DMS79 (cell line): ENCODE results near the gene FPR2.
"Not testable (repeated sequence)": the region's sequence is repeated elsewhere in the genome, so short reads cannot be mapped to it uniquely, and the experiment has no call there.

ENCODE experiments used
- DNase-seq: peaks from one replicate; lab custom pipeline; 2025; lab: John Stamatoyannopoulos, UW

FPR2 gene

DNA sequence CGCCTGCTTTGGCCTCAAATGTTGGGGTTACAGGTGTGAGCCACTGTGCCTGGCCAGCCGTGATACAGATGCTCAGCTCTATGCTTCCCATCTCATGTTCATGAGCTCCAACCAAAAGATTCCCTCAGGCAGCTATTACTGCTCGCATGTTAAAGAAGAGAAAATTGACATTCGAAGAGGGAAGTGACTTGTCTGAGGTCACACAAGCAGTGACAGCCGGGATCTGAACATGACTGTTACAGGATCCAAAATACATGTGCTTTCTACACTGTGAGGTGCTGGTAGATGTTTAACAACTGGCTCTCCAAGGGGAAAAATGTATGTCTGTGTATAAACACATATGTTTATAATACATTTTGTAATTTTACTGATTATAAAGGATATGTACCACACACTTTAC is 20.6 kb upstream of the FPR2 start:
- no peak for DNase-seq

DNA sequence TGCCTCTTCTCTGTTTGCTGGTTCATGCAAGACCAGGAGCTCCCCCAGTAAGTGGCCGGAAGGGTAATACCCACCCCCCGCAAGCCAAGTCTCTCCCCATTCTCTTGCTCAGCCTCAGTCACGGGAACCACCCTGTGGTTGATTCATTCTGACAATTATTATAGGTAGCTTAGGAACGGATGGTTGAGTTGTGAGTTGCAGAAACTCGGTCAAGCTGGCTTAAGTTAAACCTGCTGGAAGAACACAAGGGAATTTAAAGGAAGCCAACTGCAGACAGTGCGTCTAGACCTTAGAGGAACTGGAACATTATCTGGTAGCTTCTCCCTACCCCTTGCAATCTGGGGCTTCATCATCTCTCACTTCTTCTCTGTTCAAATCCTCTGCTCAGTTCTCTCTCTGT is 18.2 kb upstream of the FPR2 start:
- DNase-seq = no peak

DNA sequence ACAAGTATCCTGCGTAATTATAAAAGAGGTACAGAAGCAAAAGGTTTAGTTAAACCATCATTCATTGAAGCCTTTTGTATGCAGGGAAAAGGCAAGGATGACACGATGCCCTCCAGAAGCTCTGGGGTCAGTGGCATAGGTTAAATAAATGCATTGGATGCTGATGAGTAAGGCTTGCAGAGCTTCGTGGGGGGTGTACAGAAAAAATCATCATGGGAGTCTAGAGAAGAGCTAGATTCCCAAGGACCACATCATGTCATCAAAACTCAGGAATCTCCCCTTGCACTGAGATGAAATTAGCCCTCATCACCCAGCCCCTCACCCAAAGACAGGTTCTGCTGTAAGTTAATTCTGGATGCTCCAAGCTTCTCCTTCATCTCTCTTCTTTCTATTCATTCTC is 17.6 kb upstream of the FPR2 start:
- DNase-seq = no peak

DNA sequence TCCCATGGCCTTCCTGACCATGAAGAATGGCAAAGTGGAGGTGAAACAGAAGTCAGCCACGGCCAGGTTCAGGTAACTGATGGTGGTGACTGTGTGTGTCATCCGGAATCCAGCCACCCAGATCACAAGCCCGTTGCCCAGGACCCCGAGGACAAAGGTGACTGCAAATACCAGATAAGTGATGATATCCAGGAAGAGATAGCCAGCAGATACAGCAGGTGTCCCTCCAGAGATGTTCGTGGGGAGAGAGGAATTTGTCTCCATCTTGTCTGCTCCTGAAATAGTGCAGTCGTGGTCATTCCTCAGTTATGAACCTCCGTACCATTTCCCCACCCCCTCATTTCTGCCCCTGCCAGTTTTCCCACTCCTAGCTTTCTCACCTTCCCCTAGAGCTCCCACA is 14.2 kb upstream of the FPR2 start:
- DNase-seq = no peak

DNA sequence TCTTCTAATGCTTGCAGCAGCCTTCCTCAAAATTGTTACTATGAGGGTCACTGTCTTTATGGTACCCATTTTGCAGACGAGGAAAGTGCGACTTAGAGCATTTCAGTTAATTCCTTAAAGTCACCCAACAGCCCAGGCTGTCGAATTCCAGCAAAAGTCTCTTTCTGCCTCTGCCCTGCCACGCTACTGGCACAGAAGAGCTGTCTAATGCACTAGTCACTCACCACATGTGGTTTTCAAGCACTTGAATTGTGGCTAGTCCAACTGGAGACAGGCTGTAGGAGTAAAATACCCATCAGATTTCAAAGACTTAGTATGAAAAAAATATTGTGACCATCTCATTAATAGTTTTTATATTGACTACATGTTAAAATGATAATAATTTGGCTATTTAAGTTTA is 11.0 kb upstream of the FPR2 start:
- DNase-seq = peak; percentile 2

DNA sequence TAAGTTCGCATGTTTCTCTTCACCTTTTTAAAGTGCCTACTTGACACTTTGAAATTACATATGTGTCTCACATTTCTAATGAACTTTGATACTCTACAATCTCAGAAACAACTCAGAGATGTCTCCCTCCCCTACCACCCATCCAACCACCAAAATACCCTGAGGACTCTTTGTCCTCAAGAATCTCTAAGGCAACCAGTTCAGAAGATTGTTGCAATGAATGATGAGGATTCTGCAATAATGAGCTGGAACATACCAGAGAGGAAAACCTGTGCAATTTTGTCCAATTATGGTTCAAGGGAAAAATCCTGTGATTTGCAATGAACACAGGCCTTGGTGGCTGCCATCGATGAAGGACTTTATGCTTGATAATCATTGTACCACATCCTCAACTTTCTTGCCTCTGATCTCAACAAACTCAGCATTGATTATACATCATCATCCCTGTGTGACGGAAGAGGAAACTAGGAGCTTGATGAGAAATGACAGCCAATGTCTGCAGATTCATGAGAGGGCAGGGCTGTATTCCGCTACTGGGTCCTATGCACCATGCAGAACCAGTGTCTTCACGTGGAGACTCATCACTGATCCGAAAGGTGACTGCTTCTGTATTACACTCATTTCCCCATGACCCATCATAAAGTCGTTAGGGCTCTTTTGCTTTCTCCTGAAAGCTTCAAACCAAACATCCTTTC is 10.4 kb upstream of the FPR2 start:
- no peak for DNase-seq

DNA sequence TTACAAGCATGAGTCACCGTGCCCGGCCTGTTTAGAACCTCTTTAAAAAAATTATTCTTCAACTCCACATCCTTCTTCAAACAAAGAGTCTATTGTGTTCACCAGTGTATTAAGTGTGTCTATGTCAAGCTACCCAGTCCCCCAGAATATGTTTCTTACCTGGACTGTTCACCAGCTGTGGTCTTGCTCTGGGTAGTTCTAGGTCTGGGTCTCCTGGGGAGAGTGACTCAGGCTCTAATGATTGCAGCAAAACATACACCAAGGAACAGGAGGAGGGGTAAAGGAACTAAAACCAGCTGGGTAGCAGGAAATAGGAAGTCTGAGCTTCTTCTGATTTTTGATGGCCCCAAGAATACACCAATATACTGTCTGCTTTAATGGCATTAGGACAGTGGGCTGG is 9.3 kb upstream of the FPR2 start, which contains the start of gene FPR1:
Gene FPR1 (minus strand): TSS at position 224 of the 400 bp plus-strand sequence. CDS start 4,884 bp downstream, outside the sequence.
- no peak for DNase-seq

DNA sequence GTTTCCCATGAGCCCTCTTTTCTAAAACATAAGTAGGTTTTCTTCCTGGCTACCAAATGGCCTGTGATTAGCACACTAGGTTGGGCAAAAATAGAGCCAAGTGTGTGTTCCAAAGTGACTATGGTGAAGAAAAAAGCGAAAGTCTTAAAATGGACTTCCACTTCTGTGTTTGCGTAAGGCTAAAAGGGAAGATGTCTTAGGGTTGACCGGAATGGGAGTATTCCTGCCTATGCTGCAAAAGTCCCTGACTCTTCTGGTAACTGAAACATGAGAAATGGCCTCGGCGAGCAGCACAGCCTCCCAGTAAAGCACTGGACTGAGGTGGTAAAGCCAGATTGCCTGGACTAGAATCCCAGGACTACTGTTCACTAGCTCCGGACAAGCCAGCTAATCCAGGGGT is 6.9 kb upstream of the FPR2 start:
- no peak for DNase-seq

DNA sequence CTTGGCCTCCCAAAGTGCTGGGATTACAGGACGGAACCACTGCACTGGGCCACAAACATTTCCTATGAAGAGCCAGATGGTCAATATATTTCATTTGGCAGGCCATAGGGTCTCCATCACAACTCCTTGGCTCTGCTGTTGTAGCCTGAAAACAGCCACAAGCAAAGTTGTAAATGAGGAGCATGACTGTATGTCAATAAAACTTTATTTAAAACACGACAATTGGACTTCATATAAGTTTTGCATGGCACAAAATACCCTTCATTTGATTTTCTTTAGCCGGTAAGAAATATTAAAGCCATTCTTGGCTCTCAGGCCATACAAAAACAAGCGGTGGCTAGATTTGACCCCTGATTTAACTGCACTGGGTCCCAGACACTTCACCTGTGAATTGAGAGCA is 6.2 kb upstream of the FPR2 start:
- DNase-seq = no peak

DNA sequence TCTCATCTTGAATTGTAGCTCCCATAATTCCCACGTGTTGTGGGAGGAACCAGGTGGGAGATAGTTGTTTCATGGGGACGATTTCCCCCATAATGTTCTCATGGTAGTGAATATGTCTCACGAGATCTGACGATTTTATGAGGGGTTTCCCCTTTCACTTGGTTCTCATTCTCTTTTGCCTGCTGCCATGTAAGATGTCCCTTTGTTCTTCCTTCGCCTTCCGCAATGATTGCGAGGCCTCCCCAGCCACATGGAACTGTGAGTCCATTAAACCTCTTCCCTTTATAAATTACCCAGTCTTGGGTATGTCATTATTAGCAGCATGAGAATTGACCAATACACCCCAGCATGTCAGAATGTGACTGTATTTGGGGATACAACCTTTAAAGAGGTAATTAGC is 5.4 kb upstream of the FPR2 start:
- no peak for DNase-seq

DNA sequence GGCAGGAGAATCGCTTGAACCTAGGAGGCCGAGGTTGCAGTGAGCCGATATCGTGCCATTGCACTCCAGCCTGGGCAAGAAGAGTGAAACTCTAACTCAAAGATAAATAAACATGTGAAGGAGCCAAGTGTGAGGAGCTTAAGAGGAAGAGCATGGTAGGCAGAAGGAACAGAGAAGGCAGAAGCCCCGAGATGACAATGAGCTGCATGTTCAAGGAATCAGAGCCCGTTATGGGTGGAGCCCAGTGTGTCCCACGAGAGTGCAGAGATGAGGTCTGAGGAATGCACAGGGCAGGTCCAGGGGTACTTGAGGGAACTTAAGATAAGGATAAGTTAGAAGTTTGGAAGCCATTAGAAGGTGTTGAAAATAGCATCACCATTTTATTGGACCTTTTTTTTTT is 716 bp downstream of the FPR2 start:
- no peak for DNase-seq

DNA sequence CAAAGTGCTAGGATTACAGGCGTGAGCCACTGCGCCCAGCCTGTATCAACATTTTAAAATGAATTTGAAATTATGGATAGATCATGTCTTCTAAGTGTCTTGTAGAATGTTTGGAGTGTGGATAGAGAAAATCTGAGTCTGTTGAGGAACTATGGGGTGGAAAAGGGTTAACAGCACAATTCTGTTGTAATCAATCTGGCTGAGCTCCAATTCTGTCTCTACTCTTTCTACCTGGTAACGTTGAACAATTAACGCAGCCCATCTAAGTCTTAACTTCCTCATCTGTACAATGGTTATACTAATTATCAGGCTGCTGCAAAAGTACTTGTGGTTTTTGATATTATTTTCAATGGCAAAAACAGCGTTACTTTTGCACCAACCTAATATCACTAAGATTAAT is 4.1 kb downstream of the FPR2 start:
- no peak for DNase-seq

DNA sequence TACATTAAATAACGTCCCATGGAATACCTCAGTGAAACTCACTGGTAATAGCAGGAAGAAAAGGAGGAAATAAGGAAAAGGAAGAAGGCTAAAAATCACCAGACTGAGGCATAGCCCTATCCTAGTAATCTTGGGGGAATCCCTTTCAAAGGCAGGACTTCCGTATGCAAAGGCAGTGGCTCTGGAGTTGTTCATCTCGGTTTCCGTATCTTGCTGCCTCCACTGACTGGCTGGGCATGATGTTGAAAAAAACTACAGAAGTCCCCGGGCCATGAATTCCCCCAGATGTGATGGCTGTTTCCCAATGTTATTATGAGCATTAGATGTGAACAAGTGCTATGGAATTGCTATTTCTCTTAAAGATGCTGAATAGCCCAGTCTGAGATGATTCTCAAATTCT is 5.5 kb downstream of the FPR2 start:
- no peak for DNase-seq

DNA sequence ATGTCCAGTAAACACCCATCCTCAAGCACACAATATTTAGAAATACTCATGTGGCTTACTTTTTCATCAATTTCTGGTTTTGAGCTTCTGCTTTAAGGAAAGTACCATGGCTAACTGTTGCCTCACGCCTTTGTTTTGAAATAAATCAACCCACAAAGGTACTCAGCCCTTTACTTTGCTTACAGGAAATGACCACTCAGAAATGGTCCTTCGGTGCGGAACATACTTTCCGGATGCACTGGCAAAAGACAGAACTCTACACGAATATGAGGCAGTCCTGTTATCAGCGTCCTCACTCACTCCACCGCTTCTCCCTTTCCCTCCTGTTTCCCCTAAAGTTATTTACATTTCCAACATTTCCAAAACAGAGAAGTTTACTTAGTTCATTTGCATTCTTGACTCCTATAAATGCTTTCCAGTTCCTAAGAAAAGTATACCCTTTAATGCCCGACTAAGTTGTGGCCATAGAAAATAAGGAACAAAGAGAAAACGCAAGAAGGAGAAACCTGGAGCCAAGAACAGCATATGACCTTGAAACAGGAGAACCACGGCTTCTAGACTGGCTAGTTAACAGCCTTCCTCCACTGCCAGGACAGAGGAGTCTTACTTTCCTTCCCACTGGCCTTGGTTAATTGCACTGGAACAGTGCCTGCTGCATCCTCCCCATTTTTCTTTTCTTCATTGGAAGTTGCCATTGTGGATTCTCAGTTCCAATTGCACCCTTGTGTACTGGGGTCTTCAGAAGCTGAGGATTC is 10.6 kb downstream of the FPR2 start:
- no peak for DNase-seq

DNA sequence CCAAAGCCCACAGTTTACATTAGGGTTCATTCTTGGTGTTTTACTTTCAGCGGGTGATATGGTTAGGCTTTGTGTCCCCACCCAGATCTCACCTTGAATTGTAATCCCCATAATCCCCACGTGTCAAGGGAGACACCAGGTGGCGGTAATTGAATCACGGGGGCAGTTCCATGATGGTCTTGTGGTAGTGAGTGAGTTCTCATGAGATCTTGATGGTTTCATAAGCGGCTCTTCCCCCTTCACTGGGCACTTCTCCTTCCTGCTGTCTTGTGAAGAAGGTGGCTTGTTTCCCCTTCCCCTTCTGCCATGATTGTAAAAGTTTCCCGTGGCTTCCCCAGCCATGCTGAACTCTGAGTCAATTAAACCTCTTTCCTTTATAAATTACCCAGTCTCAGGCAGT is 12.0 kb downstream of the FPR2 start:
- DNase-seq = no peak

DNA sequence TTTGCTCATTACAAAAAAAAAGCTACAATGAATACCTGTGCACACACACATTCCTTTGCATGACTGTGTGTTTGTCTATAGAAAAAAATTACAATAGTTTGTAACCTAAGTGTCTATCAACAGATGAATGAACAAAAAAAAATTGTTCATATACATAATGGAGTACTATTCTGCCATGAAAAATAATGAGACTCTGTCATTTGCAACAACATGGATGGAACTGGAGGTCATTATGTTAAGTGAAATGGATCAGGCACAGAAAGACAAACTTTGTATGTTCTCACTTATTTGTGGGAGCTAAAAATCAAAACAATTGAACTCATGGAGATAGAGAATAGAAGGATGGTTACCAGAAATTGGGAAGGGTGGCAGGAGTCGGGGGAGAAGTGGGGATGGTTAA is 15.6 kb downstream of the FPR2 start:
- not testable (repeated sequence) for DNase-seq

DNA sequence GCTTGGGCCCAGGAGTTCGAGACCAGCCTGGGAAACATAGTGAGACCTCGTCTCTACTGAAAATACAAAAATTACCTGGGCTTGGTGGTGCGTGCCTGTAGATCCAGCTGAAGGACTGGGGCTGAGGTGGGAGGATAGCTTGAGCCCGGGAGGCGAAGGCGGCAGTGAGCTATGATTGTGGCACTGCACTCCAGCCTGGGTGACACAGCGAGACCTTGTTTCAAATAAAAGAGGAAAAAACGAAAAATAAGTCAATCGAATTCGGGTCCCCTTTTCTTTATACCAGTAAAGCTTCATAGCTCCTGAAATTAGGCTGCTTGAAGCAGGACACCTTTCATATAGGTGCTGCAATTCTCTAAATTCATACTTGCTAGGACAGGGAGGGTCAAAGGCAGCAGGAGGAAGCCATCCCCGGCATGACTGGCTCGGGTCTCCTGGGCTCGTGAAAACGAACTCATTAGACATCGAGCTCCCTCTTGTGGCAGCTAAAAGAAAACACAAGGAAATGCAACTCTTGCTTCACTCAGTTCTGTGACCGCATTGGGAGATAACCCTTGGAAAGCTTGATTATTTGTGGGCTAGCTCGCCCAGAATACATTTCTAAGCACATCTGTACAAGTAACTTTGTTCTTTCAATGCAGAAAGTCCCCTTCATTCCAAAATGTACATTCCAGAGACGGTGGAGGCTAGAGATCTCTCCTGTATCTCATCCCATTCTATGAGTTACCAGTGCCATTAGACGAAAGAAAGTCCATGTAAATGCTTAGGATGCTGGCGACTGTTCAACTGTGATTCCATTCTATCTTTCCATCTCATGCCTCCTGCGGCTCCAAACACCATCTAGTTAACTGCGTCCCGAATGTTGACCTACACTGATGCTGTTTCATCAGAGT is 16.8 kb downstream of the FPR2 start:
- DNase-seq = no peak

DNA sequence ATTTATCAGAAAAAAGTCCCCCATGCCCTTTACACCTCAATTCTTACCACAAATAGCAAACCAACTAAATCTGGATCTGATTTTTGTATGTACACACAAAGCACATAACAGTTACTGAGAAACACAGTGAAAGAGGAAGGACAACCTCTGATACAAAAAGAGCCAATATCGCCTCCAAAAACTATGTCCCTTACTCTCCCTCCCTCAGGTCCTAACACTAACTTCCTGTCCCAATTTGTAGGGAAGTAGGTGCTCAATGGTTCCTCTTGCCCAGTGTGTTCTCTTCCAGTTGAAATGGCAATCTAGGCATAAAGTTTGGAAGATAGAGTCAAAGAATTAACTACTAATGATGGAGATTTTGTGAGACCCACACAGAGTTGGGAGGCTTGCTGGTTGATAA is 18.2 kb downstream of the FPR2 start:
- DNase-seq = no peak

DNA sequence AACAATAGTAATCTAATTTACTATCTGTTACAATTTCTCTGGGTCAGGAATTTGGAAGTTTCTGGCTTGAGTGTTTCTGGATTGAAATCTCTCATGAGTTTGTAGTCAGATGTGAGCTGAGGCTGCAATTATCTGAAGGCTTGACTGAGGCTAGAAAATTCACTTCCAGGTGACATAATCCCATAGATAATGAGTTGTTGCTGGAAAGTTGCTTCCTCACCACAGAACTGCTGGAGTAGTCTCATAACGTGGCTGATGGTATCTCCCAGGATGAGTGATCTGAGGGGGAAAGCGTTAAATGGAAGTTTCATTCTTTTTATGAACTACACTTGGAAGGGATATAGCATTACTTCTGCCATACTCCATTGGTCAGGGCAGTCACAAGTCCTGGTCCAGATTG is 18.7 kb downstream of the FPR2 start:
- DNase-seq = no peak

DNA sequence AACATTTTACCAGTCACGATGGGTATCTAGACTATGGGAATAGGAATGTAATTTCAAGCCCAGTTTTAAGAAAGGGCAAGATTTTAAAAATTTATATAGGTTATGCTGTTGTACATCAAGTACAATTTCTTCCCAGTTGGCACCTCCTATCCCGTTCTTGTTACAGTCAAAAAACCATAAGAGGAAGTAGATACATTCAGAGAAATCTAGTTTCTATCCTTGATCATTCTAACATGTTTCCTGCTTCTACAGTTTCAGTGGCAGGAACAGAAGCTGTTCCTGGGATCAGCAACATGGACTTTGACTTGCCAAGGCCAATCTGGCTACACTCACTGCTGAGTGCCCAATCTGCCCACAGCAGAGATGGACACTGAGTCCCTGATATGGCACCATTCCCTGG is 19.3 kb downstream of the FPR2 start:
- DNase-seq = no peak

DNA sequence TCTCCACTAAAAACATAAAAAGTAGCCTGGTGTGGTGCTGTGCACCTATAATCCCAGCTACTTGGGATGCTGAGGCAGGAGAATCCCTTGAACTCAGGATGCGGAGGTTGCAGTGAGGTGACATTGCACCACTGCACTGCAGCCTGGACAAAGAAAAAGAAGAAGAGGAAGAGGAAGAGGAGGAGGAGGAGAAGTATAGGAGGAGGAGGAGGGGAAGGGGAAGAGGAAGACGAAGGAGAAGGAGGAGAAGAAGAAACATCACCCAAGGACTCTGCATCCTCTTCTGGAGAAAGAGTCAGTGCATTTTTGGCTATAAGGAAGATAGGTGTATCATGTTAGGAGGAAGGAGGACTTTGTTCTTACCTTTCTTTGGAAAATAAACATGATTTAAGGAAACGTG is 21.0 kb downstream of the FPR2 start:
- DNase-seq = no peak

DNA sequence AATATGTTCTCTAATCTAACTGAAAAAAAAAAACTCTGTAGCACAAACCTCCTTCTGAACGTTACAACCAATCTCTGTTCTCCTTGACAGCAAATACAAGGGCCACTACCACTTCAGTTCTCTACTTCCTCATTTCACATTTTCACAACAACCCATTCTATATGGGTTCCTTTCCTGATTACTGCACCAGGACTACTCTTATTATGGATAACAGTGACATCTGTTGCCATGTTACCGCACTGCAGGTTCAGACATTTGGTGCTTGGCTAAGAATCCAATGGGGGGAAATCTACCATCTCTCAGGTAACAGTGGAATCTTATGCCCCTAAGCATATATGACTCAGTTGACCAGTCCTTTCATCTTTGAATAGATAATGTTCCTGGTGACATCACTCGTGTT is 22.4 kb downstream of the FPR2 start:
- no peak for DNase-seq
